Pancreas (tissue), 10 donors: ENCODE results near the gene ADAMTSL5. TPM values are rescaled to one million over a fixed set of nuclear protein-coding genes. Genes with fewer than 3 reads are reported as not detected.

Source experiments
- ATAC-seq, 4 donors: fragments of 200-7000 bp; cut with Tn5 transposase; one replicate each; pipeline versions ENCODE4 v1.8.0 to v1.9.1; 2020; ENCODE audit warnings: mild to moderate bottlenecking in 4 of 4, moderate library complexity in 4 of 4
- DNase-seq, 6 donors: peaks; one replicate each; pipeline ENCODE4 v3.0.0-alpha.2; 2020
- FAIRE-seq: peaks from 2 replicates; lab custom pipeline; 2012; peaks lifted over from hg19 to GRCh38; lab: Jason Lieb, UNC
- H3K27ac ChIP-seq, 4 donors: fragments of 200-600 bp; sonication (generic); 1 replicate in 3 of 4; 2 replicates in 1 of 4; pipeline versions ENCODE4 v1.5.0 to v1.8.0; 2020
- H3K27me3 ChIP-seq, 4 donors: fragments of 200-600 bp; one replicate each; pipeline ENCODE4 v1.8.0; 2021
- H3K36me3 ChIP-seq, 3 donors: fragments of 200-600 bp; sonication (generic) in 1 of 3; one replicate each; pipeline versions ENCODE4 v1.5.0 to v1.8.0; 2020 to 2021
- H3K4me1 ChIP-seq, 3 donors: fragments of 200-600 bp; one replicate each; pipeline ENCODE4 v1.8.0; 2021
- H3K4me3 ChIP-seq, 4 donors: fragments of 200-600 bp; sonication (generic) in 2 of 4; one replicate each; pipeline versions ENCODE4 v1.5.0 to v1.8.0; 2020 to 2021
- H3K9me3 ChIP-seq, 4 donors: fragments of 200-600 bp; one replicate each; pipeline ENCODE4 v1.8.0; 2021
- WGBS, 2 donors: extraction: QIAGEN DNeasy Blood & Tissue Kit; methylation state at CpG; one replicate each; pipeline ENCODE4 v1.1.7; 2013; 5-methylcytosine and 5-hydroxymethylcytosine counted together
- intact Hi-C, 3 donors: fragments of 100-400 bp; cut with DNase I; formaldehyde crosslinking; loops; one replicate each; pipeline versions ENCODE4 v1.11.1 to v1.14.2; 2022
- polyA plus RNA-seq, 2 donors: library from polyadenylated mRNA; stranded (reverse); fragments of 200-250 nt; gene quantifications; one replicate each; pipeline ENCODE4 v1.2.3, GENCODE V29; 2013
- total RNA-seq, 6 donors: library from RNA; stranded (reverse); fragmentation: NEBNext Ultra II Directional in 4 of 6; extraction: Animal tissue kit (Norgen Biotek cat#: 25700) in 4 of 6; gene quantifications; one replicate each; pipeline versions ENCODE4 v1.2.1 to v1.2.4, GENCODE V29; 2021 to 2023
- TF ChIP-seq, protein P1 (sequence below), 4 donors: fragments of 200-600 bp; sonication (generic) in 3 of 4; IDR thresholded peaks; one replicate each; pipeline versions ENCODE4 v1.5.0 to v1.8.0; 2021; ENCODE audit warnings: antibody characterized with exemption in 4 of 4
- donor health status: healthy with polysubstance abuse.
- donor health status: DM: no; HTN: no; CAD: no; lungs with moderate emphysema.
- donor health status: DM: no; HTN: no; CAD: no.
- donor health status: control.
- donor health status: control.
- donor health status: Bipolar disorder and iron deficiency.
- donor health status: DM: yes; HTN: yes; CAD: no.
- donor health status: DM: no; HTN: no; CAD: no.
- donor health status: DM: no; HTN: no; CAD: no.
- donor health status: DM: yes; HTN: yes; CAD: no.

The ADAMTSL5 gene
- total and polyA plus RNA-seq, 8 donors: 0.23 to 4.0 (median 0.69) TPM

DNA sequence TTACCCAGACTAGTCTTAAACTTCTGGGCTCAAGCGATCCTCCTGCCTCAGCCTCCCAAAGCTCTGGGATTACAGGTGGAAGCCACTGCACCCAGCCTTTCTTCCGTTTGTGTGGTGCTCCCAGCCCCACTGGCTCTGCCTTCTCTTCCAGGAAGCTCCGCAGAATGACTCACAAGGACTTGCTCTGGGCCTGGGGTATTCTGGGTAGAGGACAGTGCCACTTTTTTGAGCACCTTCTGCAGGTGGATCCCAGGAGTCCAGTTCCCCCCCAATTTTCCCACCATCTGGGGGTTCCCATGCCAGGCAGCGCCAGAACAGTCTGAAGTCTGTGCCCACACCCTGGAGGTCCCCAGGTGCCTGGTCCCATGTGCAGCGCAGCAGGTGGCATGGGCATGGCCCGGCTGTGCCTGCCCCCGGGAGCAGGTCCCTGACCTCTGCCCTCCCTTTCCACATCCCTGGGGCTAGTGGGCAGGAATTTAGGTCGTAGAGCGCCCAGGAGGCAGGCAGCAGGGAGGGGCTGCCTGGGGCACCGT lies 20.3 kb downstream of the ADAMTSL5 start:
- peak overlapping the region; percentile 11 to 65 (median 43) for H3K27ac ChIP-seq
- H3K27me3 ChIP-seq: no peaks in the 10 kb centered on the region
- peak overlapping the region in 1 of 4 donors; percentile 51 for H3K4me3 ChIP-seq
- FAIRE-seq (no peak), ATAC-seq (peak in 2 of 4 donors; percentile 22 to 23), DNase-seq (peak in 5 of 6 donors; percentile 53 to 70 (median 63))
- TF ChIP-seq, protein P1, sequence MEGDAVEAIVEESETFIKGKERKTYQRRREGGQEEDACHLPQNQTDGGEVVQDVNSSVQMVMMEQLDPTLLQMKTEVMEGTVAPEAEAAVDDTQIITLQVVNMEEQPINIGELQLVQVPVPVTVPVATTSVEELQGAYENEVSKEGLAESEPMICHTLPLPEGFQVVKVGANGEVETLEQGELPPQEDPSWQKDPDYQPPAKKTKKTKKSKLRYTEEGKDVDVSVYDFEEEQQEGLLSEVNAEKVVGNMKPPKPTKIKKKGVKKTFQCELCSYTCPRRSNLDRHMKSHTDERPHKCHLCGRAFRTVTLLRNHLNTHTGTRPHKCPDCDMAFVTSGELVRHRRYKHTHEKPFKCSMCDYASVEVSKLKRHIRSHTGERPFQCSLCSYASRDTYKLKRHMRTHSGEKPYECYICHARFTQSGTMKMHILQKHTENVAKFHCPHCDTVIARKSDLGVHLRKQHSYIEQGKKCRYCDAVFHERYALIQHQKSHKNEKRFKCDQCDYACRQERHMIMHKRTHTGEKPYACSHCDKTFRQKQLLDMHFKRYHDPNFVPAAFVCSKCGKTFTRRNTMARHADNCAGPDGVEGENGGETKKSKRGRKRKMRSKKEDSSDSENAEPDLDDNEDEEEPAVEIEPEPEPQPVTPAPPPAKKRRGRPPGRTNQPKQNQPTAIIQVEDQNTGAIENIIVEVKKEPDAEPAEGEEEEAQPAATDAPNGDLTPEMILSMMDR (IDR thresholded peaks at IDR 0.05): no peak
- H3K36me3 ChIP-seq: no peaks in the 10 kb centered on the region
- no peaks in the 10 kb centered on the region for H3K9me3 ChIP-seq
- 32 to 44% methylated on average over 10 of the region's 10 CpGs for WGBS, 2 donors
- intact Hi-C loops: no loop called here
- peaks cover 0 to 24% (median 12%) of the 10 kb centered on the region in 3 donors for H3K4me1 ChIP-seq

DNA sequence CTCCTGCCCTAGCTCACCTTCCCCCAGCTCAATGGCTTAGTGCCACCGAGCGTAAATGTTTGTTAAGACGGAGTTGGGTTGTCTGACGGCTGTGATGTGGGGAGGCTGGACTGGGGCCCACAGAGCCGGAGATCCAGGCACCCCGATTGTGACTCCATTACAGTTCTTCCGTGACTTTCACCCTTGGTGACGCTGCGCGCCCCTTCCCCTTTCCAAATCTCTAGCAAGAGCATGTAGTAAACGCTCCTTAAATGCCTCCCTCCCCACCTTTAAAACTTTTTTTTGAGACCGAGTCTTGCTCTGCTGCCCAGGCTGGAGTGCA lies 21.0 kb downstream of the ADAMTSL5 start:
- Histone ChIP-seq H3K27ac (peak overlapping the region in 2 of 4 donors; percentile 53 to 65), H3K27me3 (no peaks in the 10 kb centered on the region), H3K4me1 (peaks cover 0 to 24% (median 12%) of the 10 kb centered on the region in 3 donors), H3K9me3 (no peaks in the 10 kb centered on the region), H3K4me3 (peak overlapping the region in 3 of 4 donors; percentile 51 to 66 (median 51)), H3K36me3 (no peaks in the 10 kb centered on the region)
- TF ChIP-seq, protein P1 (IDR thresholded peaks at IDR 0.05): no peak
- no peak for FAIRE-seq
- WGBS, 2 donors: 29 to 36% methylated on average over 12 of the region's 12 CpGs
- ATAC-seq: no peak
- intact Hi-C loops: no loop called here
- peak in 2 of 6 donors; percentile 52 to 63 for DNase-seq

DNA sequence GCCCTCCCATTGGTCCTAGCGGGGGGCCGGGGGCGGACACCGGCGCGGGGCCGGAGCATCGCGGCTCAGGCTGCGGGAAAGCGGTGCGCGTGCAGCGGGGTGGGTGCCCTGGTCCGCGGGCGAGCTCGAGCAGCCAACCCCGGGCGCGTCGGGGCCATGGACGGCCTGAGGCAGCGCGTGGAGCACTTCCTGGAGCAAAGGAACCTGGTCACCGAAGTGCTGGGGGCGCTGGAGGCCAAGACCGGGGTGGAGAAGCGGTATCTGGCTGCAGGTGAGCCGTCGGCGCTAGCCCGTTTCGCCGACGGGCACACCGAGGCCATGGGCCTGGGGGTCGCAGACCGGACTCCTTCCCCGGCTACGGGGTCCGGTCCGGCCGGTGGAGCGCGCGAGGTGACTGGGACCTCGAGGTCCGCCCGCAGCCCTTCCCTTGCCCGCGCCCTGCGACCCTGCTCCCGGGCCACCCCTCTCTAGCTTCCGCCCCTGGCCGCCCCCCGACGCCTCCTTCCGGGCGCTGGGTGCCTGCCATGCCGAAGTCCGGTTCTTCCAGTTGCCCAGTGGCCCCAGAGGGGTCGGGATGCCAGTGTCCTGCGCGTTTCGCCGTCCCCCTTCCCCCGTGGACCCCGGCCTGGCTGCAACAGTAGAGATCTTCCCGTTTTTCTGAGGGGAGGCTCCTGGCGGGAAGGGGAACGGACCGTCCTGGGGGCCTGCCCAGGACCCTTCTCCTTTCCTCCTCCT lies 21.5 kb downstream of the ADAMTSL5 start, which contains the start of gene REEP6:
REEP6 (plus strand) TSS at position 68 of the 735 bp plus-strand sequence; CDS start at position 157, 89 bp downstream.
- TF ChIP-seq, protein P1 (IDR thresholded peaks at IDR 0.05): no peak
- DNase-seq: peak in 2 of 6 donors; percentile 55 to 86
- ATAC-seq: no peak
- WGBS, 2 donors: 1 to 2% methylated on average over 41 to 73 of the region's 73 CpGs
- intact Hi-C loops: no loop called here
- H3K4me3 ChIP-seq: peak within 1 kb of the TSS; percentile 41 to 66 (median 51)
- H3K27ac ChIP-seq: peak within 1 kb of the TSS; percentile 61 to 81 (median 72)
- no peaks in the 10 kb centered on the region for H3K27me3 ChIP-seq
- FAIRE-seq: no peak
- H3K9me3 ChIP-seq: no peaks in the 10 kb centered on the region
- H3K4me1 ChIP-seq: peaks cover 0 to 24% (median 12%) of the 10 kb centered on the region in 3 donors
- H3K36me3 ChIP-seq: no peaks in the 10 kb centered on the region

DNA sequence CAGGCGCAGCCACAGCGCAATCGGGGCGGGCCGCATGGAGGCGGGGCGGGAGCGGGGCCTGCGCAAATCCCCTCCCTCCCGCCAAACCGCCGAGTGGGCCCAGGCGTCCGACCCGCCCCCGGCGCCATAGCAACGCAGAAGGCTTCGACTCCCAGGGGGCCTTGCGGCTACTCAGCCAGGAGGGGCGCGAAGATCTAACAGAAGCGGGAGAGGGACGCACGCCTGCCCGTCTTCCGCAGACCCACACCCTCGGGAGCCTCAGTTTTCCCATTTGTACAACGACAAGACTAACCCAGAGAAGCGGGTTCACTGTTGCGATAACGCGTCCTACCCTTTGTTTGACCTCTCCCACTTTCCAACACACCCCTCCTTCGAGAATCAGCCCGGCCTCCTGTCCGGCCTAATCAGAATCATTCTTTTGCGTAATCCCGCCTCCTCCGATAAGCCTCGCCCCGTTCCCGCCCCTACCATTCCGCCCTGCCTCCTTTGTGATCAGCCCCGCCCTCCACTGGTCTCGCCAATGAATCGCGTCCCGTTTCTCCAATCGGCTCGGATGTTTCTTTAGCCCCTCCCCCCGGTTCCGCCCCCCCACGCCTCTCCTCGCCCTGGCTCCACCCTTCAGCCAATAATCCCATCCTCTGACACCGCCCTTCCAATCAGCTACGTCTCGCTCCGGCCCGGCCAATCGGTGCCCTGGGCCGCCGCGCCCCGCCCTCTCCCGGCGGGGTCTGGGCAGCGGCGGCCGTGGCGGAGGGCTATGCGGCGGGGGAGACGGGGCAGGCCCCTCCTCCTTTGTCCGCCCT lies 22.3 kb downstream of the ADAMTSL5 start, which contains the start of gene PCSK4:
PCSK4 (minus strand) TSS at position 40 of the 803 bp plus-strand sequence; CDS start at position 36, 4 bp downstream.
- Histone ChIP-seq H3K4me1 (peaks cover 0 to 24% (median 12%) of the 10 kb centered on the region in 3 donors), H3K4me3 (peak within 1 kb of the TSS; percentile 41 to 66 (median 51)), H3K9me3 (no peaks in the 10 kb centered on the region), H3K36me3 (no peaks in the 10 kb centered on the region), H3K27me3 (no peaks in the 10 kb centered on the region), H3K27ac (peak within 1 kb of the TSS; percentile 61 to 81 (median 72))
- TF ChIP-seq, protein P1 (IDR thresholded peaks at IDR 0.05): no peak
- ATAC-seq (peak; percentile 84 to 91 (median 86)), FAIRE-seq (peak; percentile 97), DNase-seq (peak; percentile 96 to 99 (median 99))
- intact Hi-C loops: no loop called here
- 1% methylated on average over 68 to 74 of the region's 74 CpGs for WGBS, 2 donors
